Measurements from ENCODE around the gene PRKAG2. TPM values are rescaled to one million over a fixed set of nuclear protein-coding genes. Genes with fewer than 3 reads are reported as not detected.

Gene PRKAG2
- total and polyA plus RNA-seq, 2 of the 13 experiments (the other 11 are each of a cell fraction or from before 2014, with no cell fraction given), result 0.90 to 1.3 TPM

- TF ChIP-seq UBTF (CRISPR knock-in tag; IDR thresholded peaks at IDR 0.05) (peak; percentile 68; the same call in 1 of the 2 replicates), RBFOX2 (IDR thresholded peaks at IDR 0.05; ENCODE audit: low read depth, low read length) (peak; percentile 56; the same call in 1 of the 2 replicates), ARID4A (CRISPR knock-in tag; IDR thresholded peaks at IDR 0.05; ENCODE audit: borderline replicate concordance) (peak; percentile 62; the same call in 1 of the 2 replicates), PATZ1 (CRISPR knock-in tag; IDR thresholded peaks at IDR 0.05) (0 out of 2 replicates have a peak, but pooled peaks have one; percentile 33), ELF1 (CRISPR knock-in tag; IDR thresholded peaks at IDR 0.05) (0 out of 2 replicates have a peak, but pooled peaks have one; percentile 1), CTCF (CRISPR knock-in tag; IDR thresholded peaks at IDR 0.05) (peak; percentile 12; the same call in 1 of the 2 replicates), ZFY (CRISPR knock-in tag; IDR thresholded peaks at IDR 0.05) (peak; percentile 64), YY1 (IDR thresholded peaks at IDR 0.05; ENCODE audit: insufficient read depth, insufficient replicate concordance, low read depth, low read length) (peak; percentile 27), ZFX (CRISPR knock-in tag; IDR thresholded peaks at IDR 0.05; ENCODE audit: low read depth) (peak; percentile 34; the same call in 1 of the 2 replicates), ZNF563 (CRISPR knock-in tag; IDR thresholded peaks at IDR 0.05) (0 out of 2 replicates have a peak, but pooled peaks have one; percentile 24), MAX (IDR thresholded peaks at IDR 0.05) (peak; percentile 36), SALL1 (CRISPR knock-in tag; IDR thresholded peaks at IDR 0.05) (peak; percentile 37; the same call in 1 of the 2 replicates), ZNF276 (CRISPR knock-in tag; IDR thresholded peaks at IDR 0.05; ENCODE audit: low read depth) (0 out of 2 replicates have a peak, but pooled peaks have one; percentile 7), TMF1 (CRISPR knock-in tag; IDR thresholded peaks at IDR 0.05; ENCODE audit: low read depth) (0 out of 2 replicates have a peak, but pooled peaks have one; percentile 61)
Observed at GRCh38 chr7:151518947-151519764, 357.8 kb downstream of the PRKAG2 start (continued).
